ENCODE results near the gene TSC22D1.
"Not testable (repeated sequence)": the region's sequence is repeated elsewhere in the genome, so short reads cannot be mapped to it uniquely, and the experiment has no call there.

Gene TSC22D1

GRCh38 chr13:44464471-44464870, 111.7 kb downstream of the TSC22D1 start:
- Mint-ChIP-seq H3K27ac (no peak overlapping the region), H3K9me3 (no peaks in the 10 kb centered on the region), H3K4me1 (ENCODE audit: low read depth) (no peaks in the 10 kb centered on the region), H3K36me3 (ENCODE audit: low read depth) (no peaks in the 10 kb centered on the region), H3K27me3 (no peaks in the 10 kb centered on the region), H3K4me3 (no peak overlapping the region)
- DNase-seq = no peak

- no peaks in the 10 kb centered on the region for H3K27me3 Mint-ChIP-seq
These were observed 112.4 kb downstream of the TSC22D1 start for GRCh38 chr13:44463759-44464158.

GRCh38 chr13:44459674-44460073, 116.5 kb downstream of the TSC22D1 start:
- H3K4me1 Mint-ChIP-seq (ENCODE audit: low read depth) = peaks cover 8% of the 10 kb centered on the region
- H3K36me3 Mint-ChIP-seq (ENCODE audit: low read depth) = no peaks in the 10 kb centered on the region
- H3K4me3 Mint-ChIP-seq = no peak overlapping the region
- no peak for DNase-seq
- no peak overlapping the region for H3K27ac Mint-ChIP-seq
- H3K9me3 Mint-ChIP-seq = peaks cover 5% of the 10 kb centered on the region
- no peaks in the 10 kb centered on the region for H3K27me3 Mint-ChIP-seq

More at GRCh38 chr13:44463759-44464158, 112.4 kb downstream of the TSC22D1 start:
- no peaks in the 10 kb centered on the region for H3K9me3 Mint-ChIP-seq
- no peak overlapping the region for H3K4me3 Mint-ChIP-seq
- DNase-seq = no peak
- no peak overlapping the region for H3K27ac Mint-ChIP-seq
- no peaks in the 10 kb centered on the region for H3K36me3 Mint-ChIP-seq (ENCODE audit: low read depth)
- peaks cover under 1% of the 10 kb centered on the region for H3K4me1 Mint-ChIP-seq (ENCODE audit: low read depth)

GRCh38 chr13:44458313-44458975, 117.7 kb downstream of the TSC22D1 start:
- H3K4me3 Mint-ChIP-seq = no peak overlapping the region
- no peaks in the 10 kb centered on the region for H3K36me3 Mint-ChIP-seq (ENCODE audit: low read depth)
- peaks cover 5% of the 10 kb centered on the region for H3K9me3 Mint-ChIP-seq
- no peak for DNase-seq
- H3K27ac Mint-ChIP-seq = no peak overlapping the region
- H3K4me1 Mint-ChIP-seq (ENCODE audit: low read depth) = peaks cover 8% of the 10 kb centered on the region
- H3K27me3 Mint-ChIP-seq = no peaks in the 10 kb centered on the region

- H3K27ac Mint-ChIP-seq; H3K4me3 Mint-ChIP-seq; DNase-seq; H3K27me3 Mint-ChIP-seq; H3K4me1 Mint-ChIP-seq (ENCODE audit: low read depth); H3K9me3 Mint-ChIP-seq; H3K36me3 Mint-ChIP-seq (ENCODE audit: low read depth): not testable (repeated sequence)
These were observed 119.9 kb downstream of the TSC22D1 start for GRCh38 chr13:44456212-44456611.

GRCh38 chr13:44455769-44456168, 120.4 kb downstream of the TSC22D1 start:
- no peak for DNase-seq
- Mint-ChIP-seq H3K36me3 (ENCODE audit: low read depth) (no peaks in the 10 kb centered on the region), H3K4me3 (no peak overlapping the region), H3K9me3 (peaks cover 5% of the 10 kb centered on the region), H3K27ac (no peak overlapping the region), H3K27me3 (no peaks in the 10 kb centered on the region), H3K4me1 (ENCODE audit: low read depth) (peaks cover 8% of the 10 kb centered on the region)

- DNase-seq = no peak
- no peaks in the 10 kb centered on the region for H3K27me3 Mint-ChIP-seq
- H3K4me3 Mint-ChIP-seq = no peak overlapping the region
- no peak overlapping the region for H3K27ac Mint-ChIP-seq
- no peaks in the 10 kb centered on the region for H3K36me3 Mint-ChIP-seq (ENCODE audit: low read depth)
- H3K9me3 Mint-ChIP-seq = peaks cover 5% of the 10 kb centered on the region
- H3K4me1 Mint-ChIP-seq (ENCODE audit: low read depth) = peaks cover 8% of the 10 kb centered on the region
These were observed 122.2 kb downstream of the TSC22D1 start for GRCh38 chr13:44453881-44454280.

GRCh38 chr13:44453069-44453468, 123.1 kb downstream of the TSC22D1 start:
- Mint-ChIP-seq H3K27ac (no peak overlapping the region), H3K4me1 (ENCODE audit: low read depth) (peaks cover 2% of the 10 kb centered on the region), H3K4me3 (no peak overlapping the region), H3K27me3 (no peaks in the 10 kb centered on the region), H3K9me3 (peaks cover 5% of the 10 kb centered on the region), H3K36me3 (ENCODE audit: low read depth) (no peaks in the 10 kb centered on the region)
- DNase-seq = no peak

- DNase-seq = no peak
- no peaks in the 10 kb centered on the region for H3K4me1 Mint-ChIP-seq (ENCODE audit: low read depth)
- no peak overlapping the region for H3K27ac Mint-ChIP-seq
- peaks cover 5% of the 10 kb centered on the region for H3K9me3 Mint-ChIP-seq
- H3K4me3 Mint-ChIP-seq = no peak overlapping the region
- no peaks in the 10 kb centered on the region for H3K27me3 Mint-ChIP-seq
- no peaks in the 10 kb centered on the region for H3K36me3 Mint-ChIP-seq (ENCODE audit: low read depth)
These were observed 123.7 kb downstream of the TSC22D1 start for GRCh38 chr13:44452418-44452817.

- peaks cover 4% of the 10 kb centered on the region for H3K9me3 Mint-ChIP-seq
- H3K4me1 Mint-ChIP-seq (ENCODE audit: low read depth) = no peaks in the 10 kb centered on the region
- H3K36me3 Mint-ChIP-seq (ENCODE audit: low read depth) = no peaks in the 10 kb centered on the region
- H3K4me3 Mint-ChIP-seq = no peak overlapping the region
- no peak overlapping the region for H3K27ac Mint-ChIP-seq
- no peaks in the 10 kb centered on the region for H3K27me3 Mint-ChIP-seq
- no peak for DNase-seq
These were observed 124.5 kb downstream of the TSC22D1 start for GRCh38 chr13:44451651-44452050.

GRCh38 chr13:44451126-44451525, 125.0 kb downstream of the TSC22D1 start:
- Mint-ChIP-seq H3K27me3 (no peaks in the 10 kb centered on the region), H3K36me3 (ENCODE audit: low read depth) (no peaks in the 10 kb centered on the region), H3K4me1 (ENCODE audit: low read depth) (no peaks in the 10 kb centered on the region), H3K4me3 (no peak overlapping the region), H3K27ac (no peak overlapping the region), H3K9me3 (no peaks in the 10 kb centered on the region)
- no peak for DNase-seq

GRCh38 chr13:44449999-44450821, 125.9 kb downstream of the TSC22D1 start:
- no peak for DNase-seq
- H3K27ac Mint-ChIP-seq = no peak overlapping the region
- H3K4me3 Mint-ChIP-seq = no peak overlapping the region
- H3K36me3 Mint-ChIP-seq (ENCODE audit: low read depth) = no peaks in the 10 kb centered on the region
- no peaks in the 10 kb centered on the region for H3K27me3 Mint-ChIP-seq
- no peaks in the 10 kb centered on the region for H3K9me3 Mint-ChIP-seq
- H3K4me1 Mint-ChIP-seq (ENCODE audit: low read depth) = no peaks in the 10 kb centered on the region

GRCh38 chr13:44448875-44449274, 127.3 kb downstream of the TSC22D1 start:
- Mint-ChIP-seq H3K4me3 (no peak overlapping the region), H3K27me3 (no peaks in the 10 kb centered on the region), H3K27ac (no peak overlapping the region), H3K9me3 (no peaks in the 10 kb centered on the region), H3K36me3 (ENCODE audit: low read depth) (no peaks in the 10 kb centered on the region), H3K4me1 (ENCODE audit: low read depth) (no peaks in the 10 kb centered on the region)
- no peak for DNase-seq

- no peak for DNase-seq
- no peak overlapping the region for H3K4me3 Mint-ChIP-seq
- no peaks in the 10 kb centered on the region for H3K4me1 Mint-ChIP-seq (ENCODE audit: low read depth)
- H3K9me3 Mint-ChIP-seq = no peaks in the 10 kb centered on the region
- no peaks in the 10 kb centered on the region for H3K27me3 Mint-ChIP-seq
- H3K36me3 Mint-ChIP-seq (ENCODE audit: low read depth) = no peaks in the 10 kb centered on the region
- no peak overlapping the region for H3K27ac Mint-ChIP-seq
These were observed 127.8 kb downstream of the TSC22D1 start for GRCh38 chr13:44448373-44448772.

- no peaks in the 10 kb centered on the region for H3K36me3 Mint-ChIP-seq (ENCODE audit: low read depth)
- no peak for DNase-seq
- no peaks in the 10 kb centered on the region for H3K9me3 Mint-ChIP-seq
- H3K4me1 Mint-ChIP-seq (ENCODE audit: low read depth) = no peaks in the 10 kb centered on the region
- H3K27ac Mint-ChIP-seq = no peak overlapping the region
- H3K27me3 Mint-ChIP-seq = no peaks in the 10 kb centered on the region
- H3K4me3 Mint-ChIP-seq = no peak overlapping the region
These were observed 128.3 kb downstream of the TSC22D1 start for GRCh38 chr13:44447783-44448321.

All from activated T-cell treated with anti-CD3 and anti-CD28 coated beads, Interleukin-2, amount 50 U/mL, for 24 hours (primary cell).